HepG2 (cell line): ENCODE data around the gene CLCN4. TPM values are rescaled to one million over a fixed set of nuclear protein-coding genes. Genes with fewer than 3 reads are reported as not detected.

Source experiments
- ATAC-seq: fragments of 200-7000 bp; cut with Tn5 transposase; 3 replicates; pipeline ENCODE4 v1.9.1; 2020; ENCODE audit warnings: mild to moderate bottlenecking, moderate library complexity
- BruUV-seq: library from RNA; stranded (reverse); fragments of 400-500 nt; replicated peaks from 2 replicates; lab custom pipeline; 2021; lab: Mats Ljungman, UMichigan
- CTCF ChIA-PET: fragments of 300-600 bp; formaldehyde crosslinking; extraction: SDS; loops from one replicate; lab custom pipeline; 2021; ENCODE audit warnings: low total read pairs, inconsistent platforms, low intra/inter-chr PET ratio; lab: Yijun Ruan, JAX
- POLR2A ChIA-PET: fragments of 350-600 bp; sonication (Branson Sonifier 250); formaldehyde crosslinking; loops from one replicate; lab custom pipeline; 2020; ENCODE audit warnings: antibody characterized with exemption, inconsistent platforms; lab: Yijun Ruan, JAX
- DNase-seq: peaks from one replicate; pipeline ENCODE4 v3.0.0-alpha.2; 2015; ENCODE audit warnings: low spot score
- FAIRE-seq: peaks from 3 replicates; lab custom pipeline; 2011; peaks lifted over from hg19 to GRCh38; lab: Jason Lieb, UNC
- H2AFZ ChIP-seq: one replicate; pipeline ENCODE4 v1.6.1; 2011; ENCODE audit warnings: low read length, inconsistent platforms
- H3K27ac ChIP-seq: fragments of 300-600 bp; 3 replicates; pipeline ENCODE4 v1.8.0; 2011; ENCODE audit warnings: mixed run types, mild to moderate bottlenecking, mixed read lengths, low read length, inconsistent platforms; ENCODE audit not compliant: insufficient read depth; ENCODE audit errors: extremely low read length
- H3K27me3 ChIP-seq, 2 experiments: fragments of 200-600 bp in 1 of 2; 2 replicates in 1 of 2; 3 replicates in 1 of 2; pipeline versions ENCODE4 v1.6.0 to v1.8.0; 2011; ENCODE audit warnings: low read length in 2 of 2, mild to moderate bottlenecking in 2 of 2, moderate library complexity in 2 of 2, inconsistent platforms in 1 of 2; ENCODE audit not compliant: insufficient read depth in 2 of 2, control insufficient read depth in 1 of 2
- H3K36me3 ChIP-seq, 2 experiments: fragments of 200-600 bp in 1 of 2; replicated peaks in 1 of 2; 2 replicates in 1 of 2; 3 replicates in 1 of 2; pipeline versions ENCODE4 v1.5.1 to v1.8.0; 2011; ENCODE audit warnings: low read length in 2 of 2, inconsistent platforms in 1 of 2; ENCODE audit not compliant: insufficient read depth in 2 of 2, control insufficient read depth in 1 of 2
- H3K4me1 ChIP-seq: 2 replicates; pipeline ENCODE4 v1.5.1; 2012; ENCODE audit warnings: low read length, inconsistent platforms; ENCODE audit not compliant: insufficient read depth
- H3K4me2 ChIP-seq: 2 replicates; pipeline ENCODE4 v1.6.0; 2011; ENCODE audit warnings: low read depth, low read length, inconsistent platforms
- H3K4me3 ChIP-seq, 3 experiments: fragments of 200-600 bp in 1 of 3; sonication (generic), shearing (Covaris generic) in 1 of 3; replicated peaks in 1 of 3; 2 replicates each; pipeline ENCODE4 v1.5.1; 2011 to 2016; ENCODE audit warnings: low read length in 3 of 3, inconsistent platforms in 2 of 3, low read depth in 2 of 3, mild to moderate bottlenecking in 2 of 3, control low read depth in 1 of 3, mixed read lengths in 1 of 3; ENCODE audit not compliant: insufficient read depth in 1 of 3
- H3K79me2 ChIP-seq: one replicate; pipeline ENCODE4 v1.6.1; 2011; ENCODE audit warnings: low read length, inconsistent platforms; ENCODE audit not compliant: insufficient read depth
- H3K9ac ChIP-seq: 2 replicates; pipeline ENCODE4 v1.6.0; 2011; ENCODE audit warnings: mild to moderate bottlenecking, low read depth, low read length, inconsistent platforms; ENCODE audit not compliant: insufficient read depth
- H3K9me3 ChIP-seq: 2 replicates; pipeline ENCODE4 v1.5.1; 2012; ENCODE audit warnings: mild to moderate bottlenecking, low read length
- H4K20me1 ChIP-seq: 2 replicates; pipeline ENCODE4 v1.6.0; 2011; ENCODE audit warnings: inconsistent platforms, mild to moderate bottlenecking, low read length, moderate library complexity; ENCODE audit not compliant: insufficient read depth
- GABPB1 ChIP-seq: IDR thresholded peaks from 2 replicates; pipeline ENCODE4 v1.6.1; 2016; ENCODE audit warnings: mild to moderate bottlenecking, missing genetic modification reagents, moderate library complexity, missing compliant biosample characterization
- HNRNPH1 ChIP-seq: fragments of 200-400 bp; formaldehyde crosslinking; optimal IDR thresholded peaks from 2 replicates; pipeline ENCODE3; 2017; ENCODE audit warnings: mild to moderate bottlenecking, low read depth, low read length
- MAZ ChIP-seq, 2 experiments: sonication (generic) in 1 of 2; formaldehyde crosslinking in 1 of 2; IDR thresholded peaks; 2 replicates each; pipeline versions ENCODE4 v1.5.0 to v1.6.1; 2012 to 2020; ENCODE audit warnings: low read depth in 2 of 2, mild to moderate bottlenecking in 2 of 2, borderline replicate concordance in 1 of 2, improper control_type of control experiment in 1 of 2, low read length in 1 of 2, missing genetic modification reagents in 1 of 2, moderate library complexity in 1 of 2
- ZBTB8A ChIP-seq: sonication (generic); formaldehyde crosslinking; IDR thresholded peaks from 2 replicates; pipeline ENCODE4 v1.4.0; 2020; ENCODE audit warnings: mild to moderate bottlenecking, low read depth, missing genetic modification reagents, borderline replicate concordance
- ZFP62 ChIP-seq: sonication (generic); formaldehyde crosslinking; IDR thresholded peaks from 2 replicates; pipeline ENCODE4 v1.4.0; 2020; ENCODE audit warnings: missing genetic modification reagents
- WGBS: methylation state at CpG from one replicate; pipeline ENCODE4 v1.1.6; 2017; ENCODE audit warnings: low lambda C conversion rate; 5-methylcytosine and 5-hydroxymethylcytosine counted together
- in situ Hi-C: cut with HindIII; loops from 2 replicates; pipeline ENCODE4 v1.10.0; 2017; ENCODE audit warnings: low pct_unique_long_range_greater_than_20kb; ENCODE audit not compliant: extremely low pct_ligation_motif_present
- intact Hi-C: fragments of 100-400 bp; cut with micrococcal nuclease; formaldehyde crosslinking; loops from one replicate; pipeline ENCODE4 v1.10.0; 2022; ENCODE audit not compliant: unreplicated experiment
- polyA plus RNA-seq, 8 experiments: library from polyadenylated mRNA; depleted of rRNA in 3 of 8; stranded (reverse) in 7 of 8; unstranded in 1 of 8; fragments of >200 nt; fragmentation: Illumina TruSeq in 4 of 8; extraction: Trizol in 4 of 8; gene quantifications; 2 replicates each; pipeline versions ENCODE4 v1.2.1 to v1.2.3, GENCODE V29; 2011 to 2016; ENCODE audit warnings: low read depth in 4 of 8, missing spikeins in 1 of 8, mixed read lengths in 1 of 8; ENCODE audit not compliant: insufficient read depth in 1 of 8
- total RNA-seq, 5 experiments: library from RNA; depleted of rRNA; stranded (reverse); fragments of >200 nt; fragmentation: Illumina TruSeq; extraction: Trizol; gene quantifications; 2 replicates each; pipeline ENCODE4 v1.2.3, GENCODE V29; 2016; ENCODE audit warnings: low read depth in 1 of 5
- TF ChIP-seq, protein P1 (sequence below): fragments of 450-650 bp; IDR thresholded peaks from 2 replicates; pipeline ENCODE4 v1.6.1; 2017
- TF ChIP-seq, protein P2 (sequence below): sonication (generic); formaldehyde crosslinking; IDR thresholded peaks from 2 replicates; pipeline ENCODE4 v1.5.1; 2020; ENCODE audit warnings: mild to moderate bottlenecking, moderate library complexity, missing genetic modification reagents

Gene CLCN4
- total and polyA plus RNA-seq, 2 of the 13 experiments (the other 11 are each of a cell fraction or from before 2014, with no cell fraction given) = 1.8 to 2.5 TPM

DNA sequence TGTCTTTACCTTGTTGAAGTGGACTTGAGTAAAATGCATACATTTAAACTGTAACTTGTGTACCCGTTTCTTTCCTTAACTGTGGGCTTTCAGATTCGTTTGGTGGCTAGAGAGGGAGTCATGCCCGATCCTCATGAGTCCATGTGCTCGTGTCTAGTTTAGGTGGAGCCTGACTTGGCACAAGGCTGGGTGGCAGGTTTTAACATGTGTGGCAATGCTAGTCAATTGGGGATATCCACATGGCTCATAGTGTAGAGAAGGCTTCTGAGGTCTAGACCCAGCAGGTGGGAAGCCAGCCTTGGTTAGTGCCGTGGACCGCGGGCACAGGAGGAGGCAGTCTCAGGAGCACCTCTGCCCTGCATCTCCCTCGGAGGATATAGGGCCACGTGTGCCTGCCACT lies 48.5 kb upstream of the CLCN4 start:
- intact Hi-C loops (no loop called here), in situ Hi-C loops (loop anchor here (10.0 kb wide), 1 partner anchor 223 kb away; no protein-coding TSS in a partner anchor)
- 0 out of 2 replicates have a peak, but pooled peaks cover 14% of the 10 kb centered on the region for H3K4me1 ChIP-seq
- no peak overlapping the region for H3K4me3 ChIP-seq
- no peaks in the 10 kb centered on the region for H4K20me1 ChIP-seq
- H3K36me3 ChIP-seq = no peaks in the 10 kb centered on the region
- WGBS = 97% methylated on average over 3 of the region's 9 CpGs
- no peaks in the 10 kb centered on the region for H3K79me2 ChIP-seq
- no peaks in the 10 kb centered on the region for H3K27me3 ChIP-seq
- ChIA-PET CTCF (no interaction called here), POLR2A (no interaction called here)
- no peaks in the 10 kb centered on the region for H3K9me3 ChIP-seq
- BruUV-seq = no TSS peak
- no peak overlapping the region for H3K4me2 ChIP-seq
- no peak for ATAC-seq
- H3K9ac ChIP-seq = no peak overlapping the region
- FAIRE-seq = no peak
- DNase-seq = no peak
- H2AFZ ChIP-seq = no peak overlapping the region
- no peak overlapping the region for H3K27ac ChIP-seq
- TF ChIP-seq, protein P1, sequence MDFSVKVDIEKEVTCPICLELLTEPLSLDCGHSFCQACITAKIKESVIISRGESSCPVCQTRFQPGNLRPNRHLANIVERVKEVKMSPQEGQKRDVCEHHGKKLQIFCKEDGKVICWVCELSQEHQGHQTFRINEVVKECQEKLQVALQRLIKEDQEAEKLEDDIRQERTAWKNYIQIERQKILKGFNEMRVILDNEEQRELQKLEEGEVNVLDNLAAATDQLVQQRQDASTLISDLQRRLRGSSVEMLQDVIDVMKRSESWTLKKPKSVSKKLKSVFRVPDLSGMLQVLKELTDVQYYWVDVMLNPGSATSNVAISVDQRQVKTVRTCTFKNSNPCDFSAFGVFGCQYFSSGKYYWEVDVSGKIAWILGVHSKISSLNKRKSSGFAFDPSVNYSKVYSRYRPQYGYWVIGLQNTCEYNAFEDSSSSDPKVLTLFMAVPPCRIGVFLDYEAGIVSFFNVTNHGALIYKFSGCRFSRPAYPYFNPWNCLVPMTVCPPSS = no peak
- no peak for TF ChIP-seq MAZ (IDR thresholded peaks at IDR 0.05; ENCODE audit: borderline replicate concordance, low read depth, low read length)
- no peak for TF ChIP-seq MAZ (CRISPR knock-in tag; IDR thresholded peaks at IDR 0.05; ENCODE audit: low read depth)
- TF ChIP-seq GABPB1 (CRISPR knock-in tag) = no peak
- no peak for TF ChIP-seq HNRNPH1
- TF ChIP-seq, all 625 proteins: peak for 0

DNA sequence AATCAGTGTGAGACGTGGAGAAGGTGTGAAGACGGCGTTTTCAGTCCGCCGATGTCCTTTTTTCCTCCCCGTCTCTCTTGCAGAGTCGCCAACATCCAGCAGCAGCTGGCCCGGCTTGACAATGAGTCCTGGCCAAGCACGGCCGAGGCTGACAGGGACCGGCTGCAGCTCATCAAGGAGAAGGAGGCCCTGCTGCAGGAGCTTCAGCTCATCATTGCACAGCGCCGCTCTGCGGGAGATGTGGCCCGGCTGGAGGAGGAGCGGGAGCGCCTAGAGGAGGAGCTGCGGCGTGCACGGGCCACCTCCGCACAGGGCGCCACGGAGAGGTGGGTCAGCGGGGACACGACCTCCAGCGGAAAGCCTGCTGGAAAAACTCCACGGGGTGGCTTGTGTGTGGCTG lies 47.1 kb upstream of the CLCN4 start:
- Histone ChIP-seq H3K79me2 (no peaks in the 10 kb centered on the region), H3K36me3 (no peaks in the 10 kb centered on the region), H2AFZ (no peak overlapping the region), H3K27ac (no peak overlapping the region), H3K27me3 (no peaks in the 10 kb centered on the region), H3K4me3 (no peak overlapping the region), H4K20me1 (no peaks in the 10 kb centered on the region), H3K9me3 (no peaks in the 10 kb centered on the region), H3K4me2 (no peak overlapping the region), H3K4me1 (0 out of 2 replicates have a peak, but pooled peaks cover 14% of the 10 kb centered on the region), H3K9ac (no peak overlapping the region)
- ChIA-PET POLR2A (no interaction called here), CTCF (no interaction called here)
- WGBS = 98% methylated on average over 20 of the region's 27 CpGs
- ATAC-seq (no peak), DNase-seq (no peak), FAIRE-seq (no peak)
- intact Hi-C loops = no loop called here
- BruUV-seq = no TSS peak
- in situ Hi-C loops = loop anchor here (5.0 to 10.0 kb wide), 2 partner anchors 112 to 225 kb away; no protein-coding TSS in a partner anchor
- TF ChIP-seq, protein P2, sequence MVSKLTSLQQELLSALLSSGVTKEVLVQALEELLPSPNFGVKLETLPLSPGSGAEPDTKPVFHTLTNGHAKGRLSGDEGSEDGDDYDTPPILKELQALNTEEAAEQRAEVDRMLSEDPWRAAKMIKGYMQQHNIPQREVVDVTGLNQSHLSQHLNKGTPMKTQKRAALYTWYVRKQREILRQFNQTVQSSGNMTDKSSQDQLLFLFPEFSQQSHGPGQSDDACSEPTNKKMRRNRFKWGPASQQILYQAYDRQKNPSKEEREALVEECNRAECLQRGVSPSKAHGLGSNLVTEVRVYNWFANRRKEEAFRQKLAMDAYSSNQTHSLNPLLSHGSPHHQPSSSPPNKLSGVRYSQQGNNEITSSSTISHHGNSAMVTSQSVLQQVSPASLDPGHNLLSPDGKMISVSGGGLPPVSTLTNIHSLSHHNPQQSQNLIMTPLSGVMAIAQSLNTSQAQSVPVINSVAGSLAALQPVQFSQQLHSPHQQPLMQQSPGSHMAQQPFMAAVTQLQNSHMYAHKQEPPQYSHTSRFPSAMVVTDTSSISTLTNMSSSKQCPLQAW = no peak
- TF ChIP-seq ZBTB8A (CRISPR knock-in tag) (no peak), ZFP62 (no peak), MAZ (IDR thresholded peaks at IDR 0.05; ENCODE audit: borderline replicate concordance, low read depth, low read length) (no peak), MAZ (CRISPR knock-in tag; IDR thresholded peaks at IDR 0.05; ENCODE audit: low read depth) (no peak)
